Measurements from ENCODE around the gene NREP. TPM values are rescaled to one million over a fixed set of nuclear protein-coding genes. Genes with fewer than 3 reads are reported as not detected.

NREP gene
- total and polyA plus RNA-seq, 4 donors, result 3.0 to 82.7 (median 9.8) TPM

DNA sequence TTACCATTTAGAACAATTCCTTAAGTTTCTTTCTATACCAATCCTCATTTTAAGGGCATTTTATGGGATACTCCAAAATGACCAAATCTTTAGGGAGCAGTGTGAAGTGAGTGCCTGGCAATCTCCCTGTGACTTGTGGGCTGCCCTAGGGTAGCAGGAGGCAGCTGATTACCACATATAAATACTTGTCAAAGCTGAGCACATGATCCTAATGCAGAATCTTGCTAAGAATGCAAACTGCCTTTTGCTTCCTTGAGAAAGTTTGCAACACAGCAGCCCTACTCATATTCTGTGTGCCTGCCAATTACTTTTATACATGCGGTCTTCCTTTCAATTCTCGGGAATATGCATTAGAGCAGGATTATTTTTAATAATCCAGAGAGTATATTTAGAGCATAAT is 18.2 kb upstream of the NREP start:
- H3K4me1 ChIP-seq (ENCODE audit: control insufficient read depth in 4 of 4, insufficient read depth in 4 of 4, low read length in 3 of 4), result peaks cover 1 to 14% (median 3%) of the 10 kb centered on the region in 4 donors
- DNase-seq (ENCODE audit: low spot score), result no peak
- H3K4me3 ChIP-seq (ENCODE audit: low read depth in 1 of 3, low read length in 3 of 3), result no peak overlapping the region
- H3K9ac ChIP-seq (ENCODE audit: low read depth in 1 of 2, low read length in 2 of 2), result no peak overlapping the region
- TF ChIP-seq JUND (IDR thresholded peaks at IDR 0.05) (no peak), TAF1 (conservative IDR thresholded peaks at IDR 0.05) (no peak), GABPA (IDR thresholded peaks at IDR 0.05 in 1 of 2, conservative IDR thresholded peaks at IDR 0.05 in 1 of 2) (no peak), RAD21 (IDR thresholded peaks at IDR 0.05) (no peak), SP1 (IDR thresholded peaks at IDR 0.05) (no peak), RXRA (IDR thresholded peaks at IDR 0.05) (no peak), FOXA1 (IDR thresholded peaks at IDR 0.05) (no peak), EGR1 (IDR thresholded peaks at IDR 0.05; ENCODE audit: low read depth in 2 of 2) (no peak), HNF4G (IDR thresholded peaks at IDR 0.05) (no peak), YY1 (IDR thresholded peaks at IDR 0.05) (no peak), HNF4A (conservative IDR thresholded peaks at IDR 0.05) (no peak), FOXA2 (IDR thresholded peaks at IDR 0.05) (no peak), NR2F2 (IDR thresholded peaks at IDR 0.05) (no peak)
- TF ChIP-seq, protein P1, sequence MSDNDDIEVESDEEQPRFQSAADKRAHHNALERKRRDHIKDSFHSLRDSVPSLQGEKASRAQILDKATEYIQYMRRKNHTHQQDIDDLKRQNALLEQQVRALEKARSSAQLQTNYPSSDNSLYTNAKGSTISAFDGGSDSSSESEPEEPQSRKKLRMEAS (IDR thresholded peaks at IDR 0.05), result no peak
- TF ChIP-seq, protein P2, sequence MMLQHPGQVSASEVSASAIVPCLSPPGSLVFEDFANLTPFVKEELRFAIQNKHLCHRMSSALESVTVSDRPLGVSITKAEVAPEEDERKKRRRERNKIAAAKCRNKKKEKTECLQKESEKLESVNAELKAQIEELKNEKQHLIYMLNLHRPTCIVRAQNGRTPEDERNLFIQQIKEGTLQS (IDR thresholded peaks at IDR 0.05), result no peak
- TF ChIP-seq, protein P3, sequence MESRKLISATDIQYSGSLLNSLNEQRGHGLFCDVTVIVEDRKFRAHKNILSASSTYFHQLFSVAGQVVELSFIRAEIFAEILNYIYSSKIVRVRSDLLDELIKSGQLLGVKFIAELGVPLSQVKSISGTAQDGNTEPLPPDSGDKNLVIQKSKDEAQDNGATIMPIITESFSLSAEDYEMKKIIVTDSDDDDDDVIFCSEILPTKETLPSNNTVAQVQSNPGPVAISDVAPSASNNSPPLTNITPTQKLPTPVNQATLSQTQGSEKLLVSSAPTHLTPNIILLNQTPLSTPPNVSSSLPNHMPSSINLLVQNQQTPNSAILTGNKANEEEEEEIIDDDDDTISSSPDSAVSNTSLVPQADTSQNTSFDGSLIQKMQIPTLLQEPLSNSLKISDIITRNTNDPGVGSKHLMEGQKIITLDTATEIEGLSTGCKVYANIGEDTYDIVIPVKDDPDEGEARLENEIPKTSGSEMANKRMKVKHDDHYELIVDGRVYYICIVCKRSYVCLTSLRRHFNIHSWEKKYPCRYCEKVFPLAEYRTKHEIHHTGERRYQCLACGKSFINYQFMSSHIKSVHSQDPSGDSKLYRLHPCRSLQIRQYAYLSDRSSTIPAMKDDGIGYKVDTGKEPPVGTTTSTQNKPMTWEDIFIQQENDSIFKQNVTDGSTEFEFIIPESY (IDR thresholded peaks at IDR 0.05), result no peak
- TF ChIP-seq, protein P4, sequence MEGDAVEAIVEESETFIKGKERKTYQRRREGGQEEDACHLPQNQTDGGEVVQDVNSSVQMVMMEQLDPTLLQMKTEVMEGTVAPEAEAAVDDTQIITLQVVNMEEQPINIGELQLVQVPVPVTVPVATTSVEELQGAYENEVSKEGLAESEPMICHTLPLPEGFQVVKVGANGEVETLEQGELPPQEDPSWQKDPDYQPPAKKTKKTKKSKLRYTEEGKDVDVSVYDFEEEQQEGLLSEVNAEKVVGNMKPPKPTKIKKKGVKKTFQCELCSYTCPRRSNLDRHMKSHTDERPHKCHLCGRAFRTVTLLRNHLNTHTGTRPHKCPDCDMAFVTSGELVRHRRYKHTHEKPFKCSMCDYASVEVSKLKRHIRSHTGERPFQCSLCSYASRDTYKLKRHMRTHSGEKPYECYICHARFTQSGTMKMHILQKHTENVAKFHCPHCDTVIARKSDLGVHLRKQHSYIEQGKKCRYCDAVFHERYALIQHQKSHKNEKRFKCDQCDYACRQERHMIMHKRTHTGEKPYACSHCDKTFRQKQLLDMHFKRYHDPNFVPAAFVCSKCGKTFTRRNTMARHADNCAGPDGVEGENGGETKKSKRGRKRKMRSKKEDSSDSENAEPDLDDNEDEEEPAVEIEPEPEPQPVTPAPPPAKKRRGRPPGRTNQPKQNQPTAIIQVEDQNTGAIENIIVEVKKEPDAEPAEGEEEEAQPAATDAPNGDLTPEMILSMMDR (IDR thresholded peaks at IDR 0.05; ENCODE audit: low read depth, low read length, missing input control), result no peak
- TF ChIP-seq, protein P5, sequence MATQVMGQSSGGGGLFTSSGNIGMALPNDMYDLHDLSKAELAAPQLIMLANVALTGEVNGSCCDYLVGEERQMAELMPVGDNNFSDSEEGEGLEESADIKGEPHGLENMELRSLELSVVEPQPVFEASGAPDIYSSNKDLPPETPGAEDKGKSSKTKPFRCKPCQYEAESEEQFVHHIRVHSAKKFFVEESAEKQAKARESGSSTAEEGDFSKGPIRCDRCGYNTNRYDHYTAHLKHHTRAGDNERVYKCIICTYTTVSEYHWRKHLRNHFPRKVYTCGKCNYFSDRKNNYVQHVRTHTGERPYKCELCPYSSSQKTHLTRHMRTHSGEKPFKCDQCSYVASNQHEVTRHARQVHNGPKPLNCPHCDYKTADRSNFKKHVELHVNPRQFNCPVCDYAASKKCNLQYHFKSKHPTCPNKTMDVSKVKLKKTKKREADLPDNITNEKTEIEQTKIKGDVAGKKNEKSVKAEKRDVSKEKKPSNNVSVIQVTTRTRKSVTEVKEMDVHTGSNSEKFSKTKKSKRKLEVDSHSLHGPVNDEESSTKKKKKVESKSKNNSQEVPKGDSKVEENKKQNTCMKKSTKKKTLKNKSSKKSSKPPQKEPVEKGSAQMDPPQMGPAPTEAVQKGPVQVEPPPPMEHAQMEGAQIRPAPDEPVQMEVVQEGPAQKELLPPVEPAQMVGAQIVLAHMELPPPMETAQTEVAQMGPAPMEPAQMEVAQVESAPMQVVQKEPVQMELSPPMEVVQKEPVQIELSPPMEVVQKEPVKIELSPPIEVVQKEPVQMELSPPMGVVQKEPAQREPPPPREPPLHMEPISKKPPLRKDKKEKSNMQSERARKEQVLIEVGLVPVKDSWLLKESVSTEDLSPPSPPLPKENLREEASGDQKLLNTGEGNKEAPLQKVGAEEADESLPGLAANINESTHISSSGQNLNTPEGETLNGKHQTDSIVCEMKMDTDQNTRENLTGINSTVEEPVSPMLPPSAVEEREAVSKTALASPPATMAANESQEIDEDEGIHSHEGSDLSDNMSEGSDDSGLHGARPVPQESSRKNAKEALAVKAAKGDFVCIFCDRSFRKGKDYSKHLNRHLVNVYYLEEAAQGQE (IDR thresholded peaks at IDR 0.05), result no peak
- no peaks in the 10 kb centered on the region for H3K27me3 ChIP-seq (ENCODE audit: control insufficient read depth in 4 of 4, insufficient read depth in 4 of 4, low read length in 3 of 4)
- 85% methylated on average over 2 of the region's 2 CpGs for WGBS
- H3K9me3 ChIP-seq (ENCODE audit: control insufficient read depth in 4 of 4, low read length in 3 of 4), result no peaks in the 10 kb centered on the region
- H3K36me3 ChIP-seq (ENCODE audit: control insufficient read depth in 4 of 4, insufficient read depth in 3 of 4, low read depth in 1 of 4, low read length in 3 of 4), result no peaks in the 10 kb centered on the region
- no peak overlapping the region for H3K27ac ChIP-seq (ENCODE audit: low read depth in 1 of 2, low read length in 2 of 2)

Data from liver (tissue), 9 donors.